ENCODE measurements around the gene SRRM3. TPM values are rescaled to one million over a fixed set of nuclear protein-coding genes. Genes with fewer than 3 reads are reported as not detected.
A peak's percentile ranks its signal among the peaks of the same experiment; 100 is the strongest.

SRRM3 gene
- total and polyA plus RNA-seq, 3 donors from 2014 or later: 7.8 to 8.4 (median 8.3) TPM

- no peak for TF ChIP-seq CTCF (IDR thresholded peaks at IDR 0.05)
- TF ChIP-seq POLR2A (IDR thresholded peaks at IDR 0.05): no peak
- H3K27me3 ChIP-seq: no peaks in the 10 kb centered on the region
- no peak for DNase-seq
- no peaks in the 10 kb centered on the region for H3K9me3 ChIP-seq
- no peak overlapping the region for H3K4me3 ChIP-seq
- H3K36me3 ChIP-seq (ENCODE audit: low read depth, missing control alignments): no peaks in the 10 kb centered on the region
- intact Hi-C loops (cut with DNase I; ENCODE audit: low total_unique reads): no loop called here
- peaks cover 35% of the 10 kb centered on the region for H3K4me1 ChIP-seq
- H3K27ac ChIP-seq: peak overlapping the region in 1 of 2 donors; percentile 0
Observed at GRCh38 chr7:76336094-76336493, 134.4 kb downstream of the SRRM3 start.

Other genes starting within 250 kb of the SRRM3 start
- gene TMEM120A, start 207.3 kb upstream of the SRRM3 start, total RNA-seq: 100 to 1,000 TPM in 1 of 2 donors, 10 to 100 TPM in 1; 85.9 to 150 TPM
- 270 TPM for gene TMEM120A, start 207.3 kb upstream of the SRRM3 start, polyA plus RNA-seq (ENCODE audit: insufficient read depth, low read depth, low replicate concordance)
- gene STYXL1, start 153.9 kb upstream of the SRRM3 start, total RNA-seq: 10 to 100 TPM; 47.0 to 48.3 TPM
- 122 TPM for gene STYXL1, start 153.9 kb upstream of the SRRM3 start, polyA plus RNA-seq (ENCODE audit: insufficient read depth, low read depth, low replicate concordance)
- 100 to 1,000 TPM in 1 of 2 donors, 10 to 100 TPM in 1; 93.3 to 102 TPM for gene MDH2, start 153.8 kb upstream of the SRRM3 start, total RNA-seq
- 154 TPM for gene MDH2, start 153.8 kb upstream of the SRRM3 start, polyA plus RNA-seq (ENCODE audit: insufficient read depth, low read depth, low replicate concordance)
- 100 to 1,000 TPM; 216 to 245 TPM for gene HSPB1, start 100.8 kb downstream of the SRRM3 start, total RNA-seq
- gene HSPB1, start 100.8 kb downstream of the SRRM3 start, polyA plus RNA-seq (ENCODE audit: insufficient read depth, low read depth, low replicate concordance): 190 TPM
- 10 to 100 TPM; 78.4 to 80.2 TPM for gene YWHAG, start 157.1 kb downstream of the SRRM3 start, total RNA-seq
- gene YWHAG, start 157.1 kb downstream of the SRRM3 start, polyA plus RNA-seq (ENCODE audit: insufficient read depth, low read depth, low replicate concordance): 67.4 TPM
- 1 to 10 TPM; 1.8 to 2.3 TPM for gene SSC4D, start 207.8 kb downstream of the SRRM3 start, total RNA-seq
- 2.8 TPM for gene SSC4D, start 207.8 kb downstream of the SRRM3 start, polyA plus RNA-seq (ENCODE audit: insufficient read depth, low read depth, low replicate concordance)
- 1 to 10 TPM; 1.7 to 3.5 TPM for gene ZP3, start 223.1 kb downstream of the SRRM3 start, total RNA-seq
- gene ZP3, start 223.1 kb downstream of the SRRM3 start, polyA plus RNA-seq (ENCODE audit: insufficient read depth, low read depth, low replicate concordance): 2.0 TPM